OCI-LY7 (cell line): ENCODE measurements around the gene SPATA13. TPM values are rescaled to one million over a fixed set of nuclear protein-coding genes. Genes with fewer than 3 reads are reported as not detected.

Experiments
- BruUV-seq: library from RNA; stranded (reverse); fragments of 400-500 nt; replicated peaks from 2 replicates; lab custom pipeline; 2021; lab: Mats Ljungman, UMichigan
- CTCF ChIA-PET: fragments of 300-600 bp; sonication (Branson Sonifier 250); formaldehyde crosslinking; loops from one replicate; lab custom pipeline; 2022; ENCODE audit warnings: antibody characterized with exemption; ENCODE audit not compliant: unreplicated experiment; lab: Charles Lee
- POLR2A ChIA-PET: fragments of 300-600 bp; sonication (Branson Sonifier 250); formaldehyde crosslinking; loops from one replicate; lab custom pipeline; 2022; ENCODE audit warnings: antibody characterized with exemption; lab: Charles Lee
- DNase-seq: peaks from one replicate; pipeline ENCODE4 v3.0.0-alpha.2; 2015; ENCODE audit warnings: low spot score
- H2AFZ ChIP-seq: fragments of 200-600 bp; sonication (generic), shearing (Covaris generic); 2 replicates; pipeline ENCODE4 v1.6.1; 2014; ENCODE audit warnings: mild to moderate bottlenecking, antibody characterized with exemption, low read length, moderate library complexity
- H3K27ac ChIP-seq: fragments of 200-600 bp; sonication (generic); 2 replicates; pipeline ENCODE4 v1.5.1; 2014; ENCODE audit warnings: mixed run types, low read depth, mild to moderate bottlenecking, moderate library complexity, low read length, inconsistent platforms; ENCODE audit not compliant: poor library complexity, severe bottlenecking
- H3K36me3 ChIP-seq: fragments of 200-600 bp; sonication (generic); 2 replicates; pipeline ENCODE4 v1.6.1; 2014; ENCODE audit warnings: mild to moderate bottlenecking, antibody characterized with exemption, low read length, moderate library complexity, mixed read lengths; ENCODE audit not compliant: insufficient read depth
- H3K4me1 ChIP-seq: fragments of 200-600 bp; sonication (generic); 2 replicates; pipeline ENCODE4 v1.5.1; 2014; ENCODE audit warnings: mild to moderate bottlenecking, low read length; ENCODE audit not compliant: insufficient read depth, poor library complexity, severe bottlenecking
- H3K4me2 ChIP-seq: fragments of 200-600 bp; sonication (generic); 2 replicates; pipeline ENCODE4 v1.6.1; 2014; ENCODE audit warnings: mild to moderate bottlenecking, low read length
- H3K4me3 ChIP-seq: fragments of 200-600 bp; sonication (generic); 2 replicates; pipeline ENCODE4 v1.5.1; 2014; ENCODE audit warnings: mild to moderate bottlenecking, low read depth, low read length; ENCODE audit not compliant: poor library complexity, severe bottlenecking
- H3K79me2 ChIP-seq: fragments of 200-600 bp; sonication (generic); 2 replicates; pipeline ENCODE4 v1.6.1; 2016; ENCODE audit warnings: low read depth, mild to moderate bottlenecking, low read length, moderate library complexity, mixed read lengths; ENCODE audit not compliant: insufficient read depth
- H3K9me2 ChIP-seq: fragments of 200-600 bp; sonication (generic); 2 replicates; pipeline ENCODE4 v1.6.1; 2016; ENCODE audit warnings: mild to moderate bottlenecking, low read length, mixed read lengths; ENCODE audit not compliant: insufficient read depth
- H3K9me3 ChIP-seq: fragments of 200-600 bp; sonication (generic); 2 replicates; pipeline ENCODE4 v1.6.1; 2014; ENCODE audit warnings: mild to moderate bottlenecking, mixed run types, low read length, mixed read lengths
- H4K20me1 ChIP-seq: fragments of 200-600 bp; sonication (generic); 2 replicates; pipeline ENCODE4 v1.6.1; 2014; ENCODE audit warnings: mild to moderate bottlenecking, antibody characterized with exemption, low read length, moderate library complexity, mixed read lengths; ENCODE audit not compliant: insufficient read depth
- CTCF ChIP-seq: fragments of 200-600 bp; sonication (generic); conservative IDR thresholded peaks from 2 replicates; pipeline ENCODE4 v1.5.1; 2014; ENCODE audit warnings: mild to moderate bottlenecking, antibody characterized with exemption, low read length, moderate library complexity, mixed read lengths
- EZH2phosphoT487 ChIP-seq: fragments of 200-600 bp; sonication (generic); IDR thresholded peaks from 2 replicates; pipeline ENCODE4 v1.6.1; 2018; ENCODE audit warnings: low read depth, borderline replicate concordance, mild to moderate bottlenecking, mixed run types, antibody characterized with exemption, low read length, moderate library complexity, mixed read lengths
- intact Hi-C: fragments of 100-400 bp; cut with micrococcal nuclease; formaldehyde crosslinking; loops from one replicate; pipeline ENCODE4 v1.10.0; 2022; ENCODE audit not compliant: unreplicated experiment
- total RNA-seq, 2 experiments: library from RNA; depleted of rRNA in 1 of 2; stranded (reverse); fragments of >200 nt in 1 of 2; shearing (Covaris generic) in 1 of 2; gene quantifications; 2 replicates each; pipeline ENCODE4 v1.2.3, GENCODE V29; 2014 to 2022

SPATA13 gene
- total RNA-seq, 2 experiments from 2014 or later = 3.8 to 32.4 TPM

- Histone ChIP-seq H4K20me1 (no peaks in the 10 kb centered on the region), H3K4me2 (no peak overlapping the region), H3K79me2 (no peaks in the 10 kb centered on the region), H2AFZ (no peak overlapping the region), H3K27ac (no peak overlapping the region), H3K9me3 (0 out of 2 replicates have a peak, but pooled peaks cover 8% of the 10 kb centered on the region), H3K4me3 (no peak overlapping the region), H3K36me3 (no peaks in the 10 kb centered on the region), H3K9me2 (no peaks in the 10 kb centered on the region), H3K4me1 (peaks cover 4% of the 10 kb centered on the region)
- no peak for DNase-seq
- ChIA-PET POLR2A (no interaction called here), CTCF (no interaction called here)
- TF ChIP-seq EZH2phosphoT487 = no peak
- TF ChIP-seq CTCF = no peak
- BruUV-seq = no TSS peak
- intact Hi-C loops = no loop called here
These were observed 32.4 kb upstream of the SPATA13 start for GRCh38 chr13:24128112-24128511.

GRCh38 chr13:24128962-24129361, 31.6 kb upstream of the SPATA13 start:
- no peak overlapping the region for H3K27ac ChIP-seq
- BruUV-seq = no TSS peak
- no peaks in the 10 kb centered on the region for H3K36me3 ChIP-seq
- CTCF ChIA-PET = no interaction called here
- peaks cover 4% of the 10 kb centered on the region for H3K4me1 ChIP-seq
- TF ChIP-seq CTCF = no peak
- TF ChIP-seq EZH2phosphoT487 = no peak
- H3K9me2 ChIP-seq = no peaks in the 10 kb centered on the region
- intact Hi-C loops = no loop called here
- H2AFZ ChIP-seq = no peak overlapping the region
- POLR2A ChIA-PET = no interaction called here
- no peaks in the 10 kb centered on the region for H4K20me1 ChIP-seq
- H3K4me3 ChIP-seq = no peak overlapping the region
- H3K9me3 ChIP-seq = 0 out of 2 replicates have a peak, but pooled peaks cover 8% of the 10 kb centered on the region
- no peaks in the 10 kb centered on the region for H3K79me2 ChIP-seq
- no peak for DNase-seq
- no peak overlapping the region for H3K4me2 ChIP-seq

- ChIA-PET CTCF (no interaction called here), POLR2A (interaction anchor here (0.6 kb wide), 1 partner anchor 945 kb away, joined by 3 read pairs; no protein-coding TSS in a partner anchor)
- no peak overlapping the region for H3K4me3 ChIP-seq
- 0 out of 2 replicates have a peak, but pooled peaks cover 8% of the 10 kb centered on the region for H3K9me3 ChIP-seq
- no peaks in the 10 kb centered on the region for H3K79me2 ChIP-seq
- BruUV-seq = no TSS peak
- intact Hi-C loops = no loop called here
- no peak for TF ChIP-seq CTCF
- TF ChIP-seq EZH2phosphoT487 = no peak
- peaks cover 1% of the 10 kb centered on the region for H3K4me1 ChIP-seq
- H3K36me3 ChIP-seq = no peaks in the 10 kb centered on the region
- no peak overlapping the region for H2AFZ ChIP-seq
- H3K27ac ChIP-seq = no peak overlapping the region
- no peak for DNase-seq
- H4K20me1 ChIP-seq = no peaks in the 10 kb centered on the region
- H3K4me2 ChIP-seq = no peak overlapping the region
- H3K9me2 ChIP-seq = no peaks in the 10 kb centered on the region
These were observed 30.4 kb upstream of the SPATA13 start for GRCh38 chr13:24129914-24130774.
